ENCODE results near the gene TWNK.

Gene TWNK

GRCh38 chr10:100983868-100984671, 3.3 kb upstream of the TWNK start:
- Histone ChIP-seq H3K27me3 (ENCODE audit: insufficient read depth, low read length) (no peaks in the 10 kb centered on the region), H3K4me3 (ENCODE audit: low read depth, low read length, poor library complexity, severe bottlenecking) (no peak overlapping the region), H3K79me2 (ENCODE audit: insufficient read depth, low read length) (peaks cover 15% of the 10 kb centered on the region), H3K36me3 (ENCODE audit: insufficient read depth, low read length) (peaks cover 5% of the 10 kb centered on the region; the same call in 1 of the 2 replicates), H3K9me3 (ENCODE audit: low read length) (no peaks in the 10 kb centered on the region), H3K4me1 (ENCODE audit: insufficient read depth, low read length, severe bottlenecking) (peaks cover 16% of the 10 kb centered on the region), H3F3A (ENCODE audit: insufficient read depth, low read length) (no peaks in the 10 kb centered on the region), H3K9ac (ENCODE audit: low read length) (no peak overlapping the region), H4K20me1 (ENCODE audit: insufficient read depth, low read length) (no peaks in the 10 kb centered on the region), H3K9me2 (ENCODE audit: low read depth, low read length) (no peaks in the 10 kb centered on the region), H3K27ac (ENCODE audit: low read depth, low read length, poor library complexity, severe bottlenecking) (no peak overlapping the region), H2AFZ (ENCODE audit: low read length) (no peak overlapping the region), H3K4me2 (ENCODE audit: low read length) (no peak overlapping the region)
- TF ChIP-seq CTCF (IDR thresholded peaks at IDR 0.05; ENCODE audit: low read length) (no peak), EZH2 (IDR thresholded peaks at IDR 0.05; ENCODE audit: borderline replicate concordance, low read length) (no peak)

GRCh38 chr10:100984672-100985177, 2.6 kb upstream of the TWNK start:
- H3K27me3 ChIP-seq (ENCODE audit: insufficient read depth, low read length): no peaks in the 10 kb centered on the region
- no peaks in the 10 kb centered on the region for H3K9me3 ChIP-seq (ENCODE audit: low read length)
- no peaks in the 10 kb centered on the region for H4K20me1 ChIP-seq (ENCODE audit: insufficient read depth, low read length)
- H3K36me3 ChIP-seq (ENCODE audit: insufficient read depth, low read length): peaks cover 12% of the 10 kb centered on the region
- no peaks in the 10 kb centered on the region for H3K9me2 ChIP-seq (ENCODE audit: low read depth, low read length)
- no peak overlapping the region for H3K4me3 ChIP-seq (ENCODE audit: low read depth, low read length, poor library complexity, severe bottlenecking)
- no peak overlapping the region for H3K4me2 ChIP-seq (ENCODE audit: low read length)
- H3K27ac ChIP-seq (ENCODE audit: low read depth, low read length, poor library complexity, severe bottlenecking): no peak overlapping the region
- peaks cover 16% of the 10 kb centered on the region for H3K4me1 ChIP-seq (ENCODE audit: insufficient read depth, low read length, severe bottlenecking)
- TF ChIP-seq CTCF (IDR thresholded peaks at IDR 0.05; ENCODE audit: low read length) (no peak), EZH2 (IDR thresholded peaks at IDR 0.05; ENCODE audit: borderline replicate concordance, low read length) (no peak)
- H2AFZ ChIP-seq (ENCODE audit: low read length): no peak overlapping the region
- H3K9ac ChIP-seq (ENCODE audit: low read length): no peak overlapping the region
- H3K79me2 ChIP-seq (ENCODE audit: insufficient read depth, low read length): peaks cover 15% of the 10 kb centered on the region
- no peaks in the 10 kb centered on the region for H3F3A ChIP-seq (ENCODE audit: insufficient read depth, low read length)

GRCh38 chr10:100985336-100985735, 2.0 kb upstream of the TWNK start:
- Histone ChIP-seq H3K27me3 (ENCODE audit: insufficient read depth, low read length) (no peaks in the 10 kb centered on the region), H3K9me2 (ENCODE audit: low read depth, low read length) (no peaks in the 10 kb centered on the region), H3F3A (ENCODE audit: insufficient read depth, low read length) (no peaks in the 10 kb centered on the region), H3K36me3 (ENCODE audit: insufficient read depth, low read length) (peaks cover 18% of the 10 kb centered on the region), H3K9ac (ENCODE audit: low read length) (no peak overlapping the region), H2AFZ (ENCODE audit: low read length) (no peak overlapping the region), H3K9me3 (ENCODE audit: low read length) (no peaks in the 10 kb centered on the region), H3K4me1 (ENCODE audit: insufficient read depth, low read length, severe bottlenecking) (peaks cover 16% of the 10 kb centered on the region), H3K79me2 (ENCODE audit: insufficient read depth, low read length) (peaks cover 15% of the 10 kb centered on the region), H3K27ac (ENCODE audit: low read depth, low read length, poor library complexity, severe bottlenecking) (no peak overlapping the region), H4K20me1 (ENCODE audit: insufficient read depth, low read length) (no peaks in the 10 kb centered on the region), H3K4me3 (ENCODE audit: low read depth, low read length, poor library complexity, severe bottlenecking) (no peak overlapping the region), H3K4me2 (ENCODE audit: low read length) (peak overlapping the region; percentile 95; the same call in 1 of the 2 replicates)
- no peak for TF ChIP-seq EZH2 (IDR thresholded peaks at IDR 0.05; ENCODE audit: borderline replicate concordance, low read length)
- TF ChIP-seq CTCF (IDR thresholded peaks at IDR 0.05; ENCODE audit: low read length): no peak

All from OCI-LY1 (cell line).